SKM-1 treated with dmso at 0.1 percent for 144 hours (cell line): ENCODE measurements around the gene QRICH1.

Experiments
- DNase-seq: peaks from one replicate; lab custom pipeline; 2025; ENCODE audit not compliant: unreplicated experiment; lab: John Stamatoyannopoulos, UW

QRICH1 gene

GRCh38 chr3:48999085-48999858 is 94.6 kb downstream of the QRICH1 start:
- DNase-seq = no peak

GRCh38 chr3:48997714-48998637 is 95.9 kb downstream of the QRICH1 start:
- no peak for DNase-seq

GRCh38 chr3:48997102-48997635 is 96.7 kb downstream of the QRICH1 start:
- no peak for DNase-seq

- no peak for DNase-seq
Measured at GRCh38 chr3:48996640-48997039, 97.2 kb downstream of the QRICH1 start.

GRCh38 chr3:48993834-48994233 is 100.0 kb downstream of the QRICH1 start:
- DNase-seq = no peak

DNA sequence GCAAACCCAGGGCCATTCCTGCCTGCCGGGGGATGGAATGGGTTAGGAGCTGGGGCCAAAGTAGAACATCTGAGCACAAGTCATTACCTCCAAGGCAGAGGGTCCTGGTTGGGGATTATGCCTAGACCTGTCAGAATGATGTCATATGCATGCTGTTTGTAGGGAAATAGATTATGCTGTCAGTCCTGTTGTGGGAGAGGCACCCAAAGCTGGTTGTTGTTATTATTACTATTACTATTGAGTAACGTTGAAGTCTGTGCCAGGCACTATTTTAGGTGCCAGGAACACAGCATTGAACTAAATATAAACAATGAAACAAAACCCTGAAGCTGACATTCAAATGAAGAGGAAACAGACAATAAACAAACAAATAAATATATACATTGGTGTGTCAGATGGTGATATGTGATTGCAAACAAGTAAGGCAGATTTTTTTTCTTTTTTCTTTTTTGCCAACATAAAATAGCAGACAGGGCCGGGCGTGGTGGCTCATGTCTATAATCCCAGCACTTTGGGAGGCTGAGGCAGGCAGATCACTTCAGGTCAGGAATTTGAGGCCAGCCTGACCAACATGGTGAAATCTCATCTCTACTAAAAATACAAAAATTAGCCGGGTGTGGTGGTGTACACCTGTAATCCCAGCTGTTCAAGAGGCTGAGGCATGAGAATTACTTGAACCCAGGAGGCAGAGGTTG is 101.9 kb downstream of the QRICH1 start:
- DNase-seq = no peak

DNA sequence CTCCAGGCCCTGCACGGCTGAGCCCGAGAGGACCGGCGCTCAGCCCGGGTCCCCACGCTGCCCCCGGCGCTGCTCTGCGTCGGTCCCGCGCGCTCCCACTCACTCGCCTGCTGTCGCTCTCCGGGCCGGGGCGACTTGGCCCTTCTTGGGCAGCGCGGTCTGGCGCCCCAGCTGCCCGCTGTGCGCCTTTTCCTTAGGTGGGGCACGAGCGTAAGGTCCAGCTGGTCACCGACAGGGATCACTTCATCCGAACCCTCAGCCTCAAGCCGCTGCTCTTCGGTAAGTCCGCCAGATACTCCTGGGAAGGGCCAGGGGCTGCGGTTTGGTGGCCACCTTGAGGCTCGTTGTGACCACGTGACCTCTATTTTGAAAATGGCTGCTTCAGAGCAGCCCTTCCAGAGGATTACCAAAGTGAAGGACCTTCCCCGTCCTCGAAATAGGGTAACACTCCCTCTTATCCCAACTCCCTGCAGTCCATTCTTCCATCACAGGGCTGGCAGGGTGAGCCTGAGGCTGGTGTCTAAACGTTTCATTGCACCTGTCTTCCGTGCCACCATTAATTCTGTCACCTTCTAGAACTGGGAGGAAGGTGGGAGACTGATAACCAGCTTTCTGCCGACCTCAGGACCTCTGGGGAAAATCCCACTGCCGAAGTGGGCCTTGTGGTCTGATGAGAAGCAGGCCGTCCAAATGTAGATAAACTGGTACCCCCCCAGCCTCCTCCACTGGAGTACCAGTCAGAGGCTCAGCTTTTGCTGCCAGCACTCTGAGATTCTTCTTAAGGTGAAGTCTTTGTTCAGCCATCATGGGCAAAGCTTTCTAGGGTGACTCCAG is 103.0 kb downstream of the QRICH1 start:
- no peak for DNase-seq

DNA sequence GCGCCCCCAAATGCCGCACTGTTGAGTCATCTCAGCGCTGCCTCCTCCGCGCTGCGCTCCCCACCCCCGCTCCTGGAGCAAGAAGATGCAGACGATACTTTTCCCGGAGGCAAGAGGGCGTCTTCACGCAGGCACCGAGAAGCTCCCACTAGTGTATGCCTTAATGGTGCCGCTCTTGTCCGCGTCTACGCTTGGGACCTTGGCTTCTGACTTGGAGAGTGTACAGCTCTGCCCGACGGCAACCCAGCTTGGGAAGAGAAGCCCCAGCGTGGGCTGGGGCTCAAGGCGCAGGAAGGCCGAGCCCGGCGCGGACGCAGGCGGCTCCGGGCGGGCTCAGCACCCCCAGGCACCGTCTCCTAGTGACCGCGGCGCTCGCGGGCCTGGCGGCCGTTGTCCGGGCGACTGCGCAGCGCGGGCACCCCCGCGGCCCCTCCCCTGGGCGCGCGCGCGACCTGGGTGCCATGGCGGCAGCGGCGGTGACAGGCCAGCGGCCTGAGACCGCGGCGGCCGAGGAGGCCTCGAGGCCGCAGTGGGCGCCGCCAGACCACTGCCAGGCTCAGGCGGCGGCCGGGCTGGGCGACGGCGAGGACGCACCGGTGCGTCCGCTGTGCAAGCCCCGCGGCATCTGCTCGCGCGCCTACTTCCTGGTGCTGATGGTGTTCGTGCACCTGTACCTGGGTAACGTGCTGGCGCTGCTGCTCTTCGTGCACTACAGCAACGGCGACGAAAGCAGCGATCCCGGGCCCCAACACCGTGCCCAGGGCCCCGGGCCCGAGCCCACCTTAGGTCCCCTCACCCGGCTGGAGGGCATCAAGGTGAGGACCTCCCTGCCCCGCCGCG is 103.9 kb downstream of the QRICH1 start, which contains the start of gene P4HTM:
TSS of gene P4HTM (plus strand) at position 446 of the 840 bp plus-strand sequence. CDS start at position 462, 16 bp downstream.
- DNase-seq = peak; percentile 62

GRCh38 chr3:48989126-48989795 is 104.6 kb downstream of the QRICH1 start:
- no peak for DNase-seq

GRCh38 chr3:48985831-48986376 is 108.0 kb downstream of the QRICH1 start:
- DNase-seq = no peak

- DNase-seq = no peak
Measured at GRCh38 chr3:48984663-48985062, 109.2 kb downstream of the QRICH1 start.

GRCh38 chr3:48983096-48983495 is 110.8 kb downstream of the QRICH1 start:
- DNase-seq = no peak

DNA sequence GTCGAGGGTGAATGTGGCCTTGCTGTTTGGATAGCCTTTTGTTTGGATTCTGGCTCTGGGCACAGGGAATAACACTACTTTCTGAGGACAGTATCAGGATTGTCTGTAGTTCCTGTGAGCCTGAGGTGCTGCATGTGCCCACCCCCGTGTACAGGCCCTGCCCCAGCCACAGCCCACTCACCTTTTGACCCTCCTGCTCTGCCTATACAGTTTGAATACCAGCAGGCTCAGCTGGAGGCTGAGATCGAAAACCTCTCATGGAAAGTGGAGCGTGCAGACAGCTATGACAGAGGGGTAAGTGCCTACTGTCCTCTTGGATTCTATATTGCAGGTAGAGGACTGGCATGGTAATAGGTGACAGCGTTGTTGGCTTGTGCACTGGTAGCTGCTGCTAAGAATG is 111.2 kb downstream of the QRICH1 start:
- DNase-seq = no peak

DNA sequence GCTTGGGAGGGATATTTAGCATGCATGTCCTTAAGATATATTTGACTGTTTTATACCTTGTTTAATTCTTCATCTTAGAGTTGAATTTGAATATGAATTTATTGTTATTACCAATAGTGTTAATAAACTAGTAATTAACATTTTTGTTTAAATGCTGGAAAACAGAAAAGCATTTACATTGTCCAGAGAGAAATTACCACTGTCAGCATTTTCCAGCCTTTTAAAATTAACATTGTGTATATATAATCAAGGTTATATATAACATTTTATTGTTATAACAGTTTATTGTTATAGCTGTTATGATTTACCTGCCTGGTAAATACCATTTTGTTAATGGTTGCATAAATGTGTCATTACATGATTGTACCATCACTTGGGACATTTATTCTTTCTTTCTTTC is 111.9 kb downstream of the QRICH1 start:
- DNase-seq = no peak

DNA sequence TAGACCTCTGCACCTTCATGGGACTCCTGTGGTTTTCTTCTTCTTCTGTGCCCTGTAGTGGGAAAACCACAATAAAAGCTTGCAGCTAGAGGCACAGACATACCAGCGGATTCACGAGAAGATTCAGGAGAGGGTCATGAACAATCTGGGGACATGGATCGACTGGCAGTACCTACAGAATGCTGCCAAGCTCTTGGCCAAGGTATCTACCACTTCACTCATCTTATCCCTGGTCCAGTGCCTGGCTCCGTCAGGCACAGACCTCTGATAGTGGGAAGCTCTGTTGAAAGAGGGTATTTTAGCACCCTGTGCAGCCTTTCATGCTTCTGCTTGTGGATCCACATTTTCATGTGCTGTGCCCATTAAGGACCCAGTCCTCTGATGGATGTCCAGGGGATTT is 113.6 kb downstream of the QRICH1 start:
- no peak for DNase-seq
